GM23338 (cell line): Measurements from ENCODE around the gene GPR31. TPM values are rescaled to one million over a fixed set of nuclear protein-coding genes. Genes with fewer than 3 reads are reported as not detected.
A peak's percentile ranks its signal among the peaks of the same experiment; 100 is the strongest.

Experiments
- ATAC-seq: fragments of 200-7000 bp; cut with Tn5 transposase; 3 replicates; pipeline ENCODE4 v1.9.1; 2020
- DNase-seq: peaks from one replicate; pipeline ENCODE4 v3.0.0-alpha.2; 2015; ENCODE audit warnings: low spot score
- H2AFZ ChIP-seq: fragments of 200-600 bp; sonication (generic); 2 replicates; pipeline ENCODE4 v1.8.0; 2016; ENCODE audit warnings: antibody characterized with exemption, mild to moderate bottlenecking, moderate library complexity
- H3F3A ChIP-seq: fragments of 200-600 bp; sonication (generic); replicated peaks from 2 replicates; pipeline ENCODE4 v1.8.0; 2017; ENCODE audit warnings: antibody characterized with exemption, mixed run types, low read depth
- H3K27ac ChIP-seq: fragments of 200-600 bp; sonication (generic); 2 replicates; pipeline ENCODE4 v1.6.1; 2016; ENCODE audit warnings: low read depth
- H3K27me3 ChIP-seq: fragments of 200-600 bp; sonication (generic); 2 replicates; pipeline ENCODE4 v1.8.0; 2016; ENCODE audit warnings: mild to moderate bottlenecking, mixed run types, moderate library complexity; ENCODE audit not compliant: insufficient read depth
- H3K36me3 ChIP-seq: fragments of 200-600 bp; sonication (generic); 2 replicates; pipeline ENCODE4 v1.8.0; 2016; ENCODE audit warnings: mild to moderate bottlenecking; ENCODE audit not compliant: insufficient read depth
- H3K4me1 ChIP-seq: fragments of 200-600 bp; sonication (generic); 2 replicates; pipeline ENCODE4 v1.8.0; 2016; ENCODE audit warnings: mild to moderate bottlenecking, moderate library complexity; ENCODE audit not compliant: insufficient read depth
- H3K4me2 ChIP-seq: fragments of 200-600 bp; sonication (generic); 2 replicates; pipeline ENCODE4 v1.7.1; 2017; ENCODE audit warnings: mixed run types
- H3K4me3 ChIP-seq: fragments of 200-600 bp; sonication (generic); 2 replicates; pipeline ENCODE4 v1.6.1; 2016; ENCODE audit warnings: mixed run types
- H3K79me2 ChIP-seq: fragments of 200-600 bp; sonication (generic); replicated peaks from 2 replicates; pipeline ENCODE4 v1.8.0; 2017; ENCODE audit warnings: mild to moderate bottlenecking; ENCODE audit not compliant: insufficient read depth
- H3K9me2 ChIP-seq: fragments of 200-600 bp; sonication (generic); 2 replicates; pipeline ENCODE4 v1.8.0; 2017; ENCODE audit not compliant: insufficient read depth
- H4K20me1 ChIP-seq: fragments of 200-600 bp; sonication (generic); replicated peaks from 2 replicates; pipeline ENCODE4 v1.8.0; 2017; ENCODE audit warnings: mild to moderate bottlenecking; ENCODE audit not compliant: insufficient read depth
- H3K27ac Mint-ChIP-seq: 2 replicates; pipeline ENCODE4 v1.8.0; 2020; ENCODE audit warnings: inconsistent platforms, mild to moderate bottlenecking, moderate library complexity, mixed read lengths
- H3K27me3 Mint-ChIP-seq: 3 replicates; pipeline ENCODE4 v1.8.0; 2022; ENCODE audit warnings: low read depth, mild to moderate bottlenecking, moderate library complexity, mixed read lengths, inconsistent platforms; ENCODE audit not compliant: insufficient read depth, poor library complexity
- H3K36me3 Mint-ChIP-seq: 3 replicates; pipeline ENCODE4 v1.8.0; 2021; ENCODE audit warnings: low read depth, mild to moderate bottlenecking, inconsistent platforms, moderate library complexity, mixed read lengths
- H3K4me1 Mint-ChIP-seq: 3 replicates; pipeline ENCODE4 v1.8.0; 2020; ENCODE audit warnings: mild to moderate bottlenecking, inconsistent platforms, mixed read lengths
- H3K4me3 Mint-ChIP-seq: 3 replicates; pipeline ENCODE4 v1.8.0; 2021; ENCODE audit warnings: moderate library complexity, mild to moderate bottlenecking, inconsistent platforms, mixed read lengths
- H3K9me3 Mint-ChIP-seq: 3 replicates; pipeline ENCODE4 v1.8.0; 2020; ENCODE audit warnings: moderate library complexity, mild to moderate bottlenecking, inconsistent platforms, mixed read lengths
- CREB1 ChIP-seq: fragments of 250-450 bp; sonication (Bioruptor Pico); IDR thresholded peaks from 2 replicates; pipeline ENCODE4 v1.5.0; 2020; ENCODE audit warnings: low read depth, mild to moderate bottlenecking, moderate library complexity
- CTCF ChIP-seq, 2 experiments: fragments of 200-600 bp in 1 of 2; sonication (generic) in 1 of 2; conservative IDR thresholded peaks; 2 replicates each; pipeline versions ENCODE4 v1.5.1 to v1.6.1; 2016 to 2017; ENCODE audit warnings: antibody characterized with exemption in 2 of 2, low read depth in 2 of 2, mild to moderate bottlenecking in 2 of 2, moderate library complexity in 1 of 2
- ETS1 ChIP-seq: IDR thresholded peaks from 2 replicates; pipeline ENCODE4 v1.6.1; 2016; ENCODE audit warnings: antibody characterized with exemption
- EZH2 ChIP-seq: fragments of 200-600 bp; sonication (generic); IDR thresholded peaks from one replicate; pipeline ENCODE4 v1.8.0; 2017; ENCODE audit warnings: antibody characterized with exemption, mild to moderate bottlenecking, low read depth; ENCODE audit not compliant: unreplicated experiment
- EZH2phosphoT487 ChIP-seq: fragments of 200-600 bp; sonication (generic); IDR thresholded peaks from one replicate; pipeline ENCODE4 v1.8.1; 2018; ENCODE audit warnings: antibody characterized with exemption; ENCODE audit not compliant: unreplicated experiment
- JUNB ChIP-seq: IDR thresholded peaks from one replicate; pipeline ENCODE4 v1.6.1; 2016; ENCODE audit warnings: antibody characterized with exemption; ENCODE audit not compliant: unreplicated experiment
- NANOG ChIP-seq: IDR thresholded peaks from 2 replicates; pipeline ENCODE4 v1.6.1; 2016; ENCODE audit warnings: antibody characterized with exemption, borderline replicate concordance
- POLR2AphosphoS5 ChIP-seq: IDR thresholded peaks from 2 replicates; pipeline ENCODE4 v1.6.1; 2016; ENCODE audit warnings: antibody characterized with exemption, low read depth
- REST ChIP-seq: IDR thresholded peaks from one replicate; pipeline ENCODE4 v1.6.1; 2018; ENCODE audit warnings: antibody characterized with exemption; ENCODE audit not compliant: unreplicated experiment
- STAT1 ChIP-seq: IDR thresholded peaks from one replicate; pipeline ENCODE4 v1.6.1; 2016; ENCODE audit warnings: antibody characterized with exemption; ENCODE audit not compliant: unreplicated experiment
- ZNF114 ChIP-seq: fragments of 250-450 bp; sonication (Bioruptor Pico); IDR thresholded peaks from 2 replicates; pipeline ENCODE4 v1.5.0; 2020; ENCODE audit warnings: mild to moderate bottlenecking, moderate library complexity
- ZNF331 ChIP-seq: fragments of 250-450 bp; sonication (Bioruptor Pico); IDR thresholded peaks from 2 replicates; pipeline ENCODE4 v1.5.0; 2020; ENCODE audit warnings: low read depth, mild to moderate bottlenecking, moderate library complexity
- polyA plus RNA-seq: library from polyadenylated mRNA; unstranded; fragments of >200 nt; fragmentation: Nextera tagmentation; extraction: Ambion mirVana; gene quantifications from 2 replicates; pipeline ENCODE4 v1.2.1, GENCODE V29; 2016
- total RNA-seq: library from RNA; depleted of rRNA; stranded (reverse); fragments of >200 nt; shearing (Covaris generic); gene quantifications from 2 replicates; pipeline ENCODE4 v1.2.3, GENCODE V29; 2014
- TF ChIP-seq, protein P1 (sequence below): fragments of 250-450 bp; sonication (Bioruptor Pico); IDR thresholded peaks from 2 replicates; pipeline ENCODE4 v1.5.0; 2020; ENCODE audit warnings: mild to moderate bottlenecking, moderate library complexity

Gene GPR31
- total and polyA plus RNA-seq, 2 experiments from 2014 or later: not detected

DNA sequence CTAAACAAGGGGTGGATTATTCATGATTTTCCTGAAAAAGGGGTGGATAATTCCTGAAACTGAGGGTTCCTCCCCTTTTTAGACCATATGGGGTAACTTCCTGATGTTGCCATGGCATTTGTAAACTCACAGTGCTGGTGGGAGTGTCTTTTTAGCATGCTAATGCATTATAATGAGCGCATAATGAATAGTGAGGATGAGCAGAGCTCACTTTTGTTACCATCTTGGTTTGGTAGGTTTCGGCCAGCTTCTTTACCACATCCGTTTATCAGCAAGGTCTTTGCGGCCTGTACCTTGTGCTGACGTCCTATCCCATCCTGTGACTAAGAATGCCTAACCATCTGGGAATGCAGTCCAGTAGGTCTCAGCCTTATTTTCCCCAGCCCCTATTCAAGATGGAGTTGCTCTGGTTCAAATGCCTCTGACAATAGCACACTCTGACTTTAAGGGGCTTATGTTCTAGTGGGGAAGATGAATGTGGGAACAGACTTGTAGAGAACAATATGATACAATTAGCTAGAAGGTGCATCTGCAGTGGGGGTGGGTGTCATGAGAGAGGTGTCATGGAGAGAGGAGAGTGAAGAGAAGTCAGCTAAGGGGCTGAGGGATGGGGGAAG, 4.2 kb upstream of the GPR31 start:
- ATAC-seq: no peak
- Mint-ChIP-seq H3K36me3 (peaks cover 15% of the 10 kb centered on the region; the same call in 2 of the 3 replicates), H3K9me3 (peaks cover 5% of the 10 kb centered on the region; the same call in 1 of the 3 replicates), H3K4me3 (no peak overlapping the region; the same call in 2 of the 3 replicates), H3K27ac (peak overlapping the region; percentile 95; the same call in 1 of the 2 replicates), H3K4me1 (peaks cover 48% of the 10 kb centered on the region), H3K27me3 (peaks cover 14% of the 10 kb centered on the region)
- Histone ChIP-seq H2AFZ (no peak overlapping the region), H3K4me2 (peak overlapping the region; percentile 22; the same call in 1 of the 2 replicates), H3K4me1 (peaks cover 32% of the 10 kb centered on the region), H3K27me3 (no peaks in the 10 kb centered on the region), H3K79me2 (no peaks in the 10 kb centered on the region), H4K20me1 (no peaks in the 10 kb centered on the region), H3K4me3 (no peak overlapping the region), H3F3A (peaks cover 10% of the 10 kb centered on the region), H3K9me2 (peaks cover 37% of the 10 kb centered on the region), H3K27ac (peak overlapping the region; percentile 96), H3K36me3 (no peaks in the 10 kb centered on the region)
- no peak for DNase-seq
- TF ChIP-seq ZNF331 (CRISPR knock-in tag) (no peak), ZNF114 (CRISPR knock-in tag) (no peak), REST (no peak), EZH2 (no peak), NANOG (no peak), ETS1 (no peak), CTCF (conservative IDR thresholded peaks at IDR 0.05; ENCODE audit: low read depth in 2 of 2) (no peak), STAT1 (no peak), JUNB (no peak), EZH2phosphoT487 (no peak), POLR2AphosphoS5 (no peak), CREB1 (CRISPR knock-in tag) (no peak)
- TF ChIP-seq, protein P1, sequence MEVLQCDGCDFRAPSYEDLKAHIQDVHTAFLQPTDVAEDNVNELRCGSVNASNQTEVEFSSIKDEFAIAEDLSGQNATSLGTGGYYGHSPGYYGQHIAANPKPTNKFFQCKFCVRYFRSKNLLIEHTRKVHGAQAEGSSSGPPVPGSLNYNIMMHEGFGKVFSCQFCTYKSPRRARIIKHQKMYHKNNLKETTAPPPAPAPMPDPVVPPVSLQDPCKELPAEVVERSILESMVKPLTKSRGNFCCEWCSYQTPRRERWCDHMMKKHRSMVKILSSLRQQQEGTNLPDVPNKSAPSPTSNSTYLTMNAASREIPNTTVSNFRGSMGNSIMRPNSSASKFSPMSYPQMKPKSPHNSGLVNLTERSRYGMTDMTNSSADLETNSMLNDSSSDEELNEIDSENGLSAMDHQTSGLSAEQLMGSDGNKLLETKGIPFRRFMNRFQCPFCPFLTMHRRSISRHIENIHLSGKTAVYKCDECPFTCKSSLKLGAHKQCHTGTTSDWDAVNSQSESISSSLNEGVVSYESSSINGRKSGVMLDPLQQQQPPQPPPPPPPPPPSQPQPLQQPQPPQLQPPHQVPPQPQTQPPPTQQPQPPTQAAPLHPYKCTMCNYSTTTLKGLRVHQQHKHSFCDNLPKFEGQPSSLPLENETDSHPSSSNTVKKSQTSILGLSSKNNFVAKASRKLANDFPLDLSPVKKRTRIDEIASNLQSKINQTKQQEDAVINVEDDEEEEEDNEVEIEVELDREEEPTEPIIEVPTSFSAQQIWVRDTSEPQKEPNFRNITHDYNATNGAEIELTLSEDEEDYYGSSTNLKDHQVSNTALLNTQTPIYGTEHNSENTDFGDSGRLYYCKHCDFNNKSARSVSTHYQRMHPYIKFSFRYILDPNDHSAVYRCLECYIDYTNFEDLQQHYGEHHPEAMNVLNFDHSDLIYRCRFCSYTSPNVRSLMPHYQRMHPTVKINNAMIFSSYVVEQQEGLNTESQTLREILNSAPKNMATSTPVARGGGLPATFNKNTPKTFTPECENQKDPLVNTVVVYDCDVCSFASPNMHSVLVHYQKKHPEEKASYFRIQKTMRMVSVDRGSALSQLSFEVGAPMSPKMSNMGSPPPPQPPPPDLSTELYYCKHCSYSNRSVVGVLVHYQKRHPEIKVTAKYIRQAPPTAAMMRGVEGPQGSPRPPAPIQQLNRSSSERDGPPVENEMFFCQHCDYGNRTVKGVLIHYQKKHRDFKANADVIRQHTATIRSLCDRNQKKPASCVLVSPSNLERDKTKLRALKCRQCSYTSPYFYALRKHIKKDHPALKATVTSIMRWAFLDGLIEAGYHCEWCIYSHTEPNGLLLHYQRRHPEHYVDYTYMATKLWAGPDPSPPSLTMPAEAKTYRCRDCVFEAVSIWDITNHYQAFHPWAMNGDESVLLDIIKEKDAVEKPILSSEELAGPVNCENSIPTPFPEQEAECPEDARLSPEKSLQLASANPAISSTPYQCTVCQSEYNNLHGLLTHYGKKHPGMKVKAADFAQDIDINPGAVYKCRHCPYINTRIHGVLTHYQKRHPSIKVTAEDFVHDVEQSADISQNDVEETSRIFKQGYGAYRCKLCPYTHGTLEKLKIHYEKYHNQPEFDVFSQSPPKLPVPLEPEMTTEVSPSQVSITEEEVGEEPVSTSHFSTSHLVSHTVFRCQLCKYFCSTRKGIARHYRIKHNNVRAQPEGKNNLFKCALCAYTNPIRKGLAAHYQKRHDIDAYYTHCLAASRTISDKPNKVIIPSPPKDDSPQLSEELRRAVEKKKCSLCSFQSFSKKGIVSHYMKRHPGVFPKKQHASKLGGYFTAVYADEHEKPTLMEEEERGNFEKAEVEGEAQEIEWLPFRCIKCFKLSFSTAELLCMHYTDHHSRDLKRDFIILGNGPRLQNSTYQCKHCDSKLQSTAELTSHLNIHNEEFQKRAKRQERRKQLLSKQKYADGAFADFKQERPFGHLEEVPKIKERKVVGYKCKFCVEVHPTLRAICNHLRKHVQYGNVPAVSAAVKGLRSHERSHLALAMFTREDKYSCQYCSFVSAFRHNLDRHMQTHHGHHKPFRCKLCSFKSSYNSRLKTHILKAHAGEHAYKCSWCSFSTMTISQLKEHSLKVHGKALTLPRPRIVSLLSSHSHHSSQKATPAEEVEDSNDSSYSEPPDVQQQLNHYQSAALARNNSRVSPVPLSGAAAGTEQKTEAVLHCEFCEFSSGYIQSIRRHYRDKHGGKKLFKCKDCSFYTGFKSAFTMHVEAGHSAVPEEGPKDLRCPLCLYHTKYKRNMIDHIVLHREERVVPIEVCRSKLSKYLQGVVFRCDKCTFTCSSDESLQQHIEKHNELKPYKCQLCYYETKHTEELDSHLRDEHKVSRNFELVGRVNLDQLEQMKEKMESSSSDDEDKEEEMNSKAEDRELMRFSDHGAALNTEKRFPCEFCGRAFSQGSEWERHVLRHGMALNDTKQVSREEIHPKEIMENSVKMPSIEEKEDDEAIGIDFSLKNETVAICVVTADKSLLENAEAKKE (CRISPR knock-in tag): no peak
